Kidney (tissue), 14 donors: Measurements from ENCODE around the gene ASTN2. TPM values are rescaled to one million over a fixed set of nuclear protein-coding genes. Genes with fewer than 3 reads are reported as not detected.

Experiments used
- DNase-seq, 5 donors: peaks; one replicate each; pipeline ENCODE4 v3.0.0-alpha.2; 2013 to 2020
- FAIRE-seq: peaks from 2 replicates; lab custom pipeline; 2012; peaks lifted over from hg19 to GRCh38; lab: Jason Lieb, UNC
- H3K27ac ChIP-seq, 2 donors: one replicate each; pipeline ENCODE4 v1.7.0; 2013; ENCODE audit warnings: low read depth in 2 of 2, low read length in 2 of 2, inconsistent platforms in 1 of 2
- H3K27me3 ChIP-seq: one replicate; pipeline ENCODE4 v1.7.1; 2013; ENCODE audit warnings: low read length, inconsistent platforms; ENCODE audit not compliant: control insufficient read depth, insufficient read depth
- H3K36me3 ChIP-seq, 3 donors: one replicate each; pipeline versions ENCODE4 v1.7.0 to v1.7.1; 2013; ENCODE audit warnings: low read length in 3 of 3, control low read depth in 1 of 3, inconsistent platforms in 1 of 3; ENCODE audit not compliant: insufficient read depth in 3 of 3, control insufficient read depth in 2 of 3
- H3K4me1 ChIP-seq, 3 donors: one replicate each; pipeline versions ENCODE4 v1.7.0 to v1.7.1; 2013; ENCODE audit warnings: low read length in 3 of 3, inconsistent platforms in 1 of 3, low read depth in 1 of 3; ENCODE audit not compliant: control insufficient read depth in 2 of 3, insufficient read depth in 2 of 3
- H3K4me3 ChIP-seq, 3 donors: one replicate each; pipeline versions ENCODE4 v1.7.0 to v1.8.1; 2013; ENCODE audit warnings: low read length in 3 of 3, control low read depth in 1 of 3, inconsistent platforms in 1 of 3
- H3K9ac ChIP-seq, 3 donors: one replicate each; pipeline versions ENCODE4 v1.7.0 to v1.7.1; 2013; ENCODE audit warnings: low read length in 3 of 3, control low read depth in 1 of 3, inconsistent platforms in 1 of 3
- H3K9me3 ChIP-seq, 3 donors: one replicate each; pipeline versions ENCODE4 v1.7.0 to v1.7.1; 2013; ENCODE audit warnings: low read length in 3 of 3, control low read depth in 1 of 3, inconsistent platforms in 1 of 3; ENCODE audit not compliant: control insufficient read depth in 2 of 3, insufficient read depth in 1 of 3
- intact Hi-C: fragments of 100-400 bp; cut with DNase I; formaldehyde crosslinking; loops from one replicate; pipeline ENCODE4 v1.11.1; 2022
- polyA plus RNA-seq: library from polyadenylated mRNA; stranded (reverse); fragments of 350-450 nt; fragmentation: Illumina TruSeq; extraction: RNeasy Lipid Tissue Mini Kit (QIAGEN cat#74804); gene quantifications from one replicate; pipeline ENCODE4 v1.2.3, GENCODE V29; 2014; ENCODE audit warnings: low read depth, low replicate concordance; ENCODE audit not compliant: insufficient read depth
- total RNA-seq: library from RNA; stranded (reverse); fragmentation: NEBNext Ultra II Directional; extraction: Animal tissue kit (Norgen Biotek cat#: 25700); gene quantifications from one replicate; pipeline ENCODE4 v1.2.1, GENCODE V29; 2021
- TF ChIP-seq, protein P1 (sequence below): IDR thresholded peaks from 3 replicates; pipeline ENCODE4 v1.5.1; 2012; ENCODE audit warnings: mild to moderate bottlenecking, moderate library complexity, borderline replicate concordance; ENCODE audit not compliant: insufficient read depth; ENCODE audit errors: extremely low read depth
- donor health status: control.
- donor health status: control.
- donor health status: control.
- donor health status: control.
- donor health status: control.
- donor health status: DM: yes; HTN: yes; CAD: no.
- donor health status: Normal renal cell carcinoma (clear cell type).

The ASTN2 gene
- total and polyA plus RNA-seq, 2 donors from 2014 or later, result 7.6 to 11.5 TPM

GRCh38 chr9:117430813-117431212 is 16.0 kb upstream of the ASTN2 start:
- no peaks in the 10 kb centered on the region for H3K4me1 ChIP-seq
- no peak for FAIRE-seq
- no peaks in the 10 kb centered on the region for H3K9me3 ChIP-seq
- no peak for DNase-seq
- H3K27me3 ChIP-seq, result no peaks in the 10 kb centered on the region
- no peaks in the 10 kb centered on the region for H3K36me3 ChIP-seq
- no peak overlapping the region for H3K9ac ChIP-seq
- intact Hi-C loops, result no loop called here
- no peak overlapping the region for H3K27ac ChIP-seq
- TF ChIP-seq, protein P1, sequence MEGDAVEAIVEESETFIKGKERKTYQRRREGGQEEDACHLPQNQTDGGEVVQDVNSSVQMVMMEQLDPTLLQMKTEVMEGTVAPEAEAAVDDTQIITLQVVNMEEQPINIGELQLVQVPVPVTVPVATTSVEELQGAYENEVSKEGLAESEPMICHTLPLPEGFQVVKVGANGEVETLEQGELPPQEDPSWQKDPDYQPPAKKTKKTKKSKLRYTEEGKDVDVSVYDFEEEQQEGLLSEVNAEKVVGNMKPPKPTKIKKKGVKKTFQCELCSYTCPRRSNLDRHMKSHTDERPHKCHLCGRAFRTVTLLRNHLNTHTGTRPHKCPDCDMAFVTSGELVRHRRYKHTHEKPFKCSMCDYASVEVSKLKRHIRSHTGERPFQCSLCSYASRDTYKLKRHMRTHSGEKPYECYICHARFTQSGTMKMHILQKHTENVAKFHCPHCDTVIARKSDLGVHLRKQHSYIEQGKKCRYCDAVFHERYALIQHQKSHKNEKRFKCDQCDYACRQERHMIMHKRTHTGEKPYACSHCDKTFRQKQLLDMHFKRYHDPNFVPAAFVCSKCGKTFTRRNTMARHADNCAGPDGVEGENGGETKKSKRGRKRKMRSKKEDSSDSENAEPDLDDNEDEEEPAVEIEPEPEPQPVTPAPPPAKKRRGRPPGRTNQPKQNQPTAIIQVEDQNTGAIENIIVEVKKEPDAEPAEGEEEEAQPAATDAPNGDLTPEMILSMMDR, result no peak
- H3K4me3 ChIP-seq, result no peak overlapping the region

GRCh38 chr9:117427357-117427913 is 12.6 kb upstream of the ASTN2 start:
- TF ChIP-seq, protein P1, result no peak
- Histone ChIP-seq H3K9ac (no peak overlapping the region), H3K27ac (no peak overlapping the region), H3K27me3 (no peaks in the 10 kb centered on the region), H3K4me3 (no peak overlapping the region), H3K9me3 (no peaks in the 10 kb centered on the region), H3K36me3 (no peaks in the 10 kb centered on the region), H3K4me1 (no peaks in the 10 kb centered on the region)
- intact Hi-C loops, result no loop called here
- no peak for FAIRE-seq
- no peak for DNase-seq

- DNase-seq, result no peak
- Histone ChIP-seq H3K9ac (no peak overlapping the region), H3K36me3 (no peaks in the 10 kb centered on the region), H3K4me1 (no peaks in the 10 kb centered on the region), H3K27ac (no peak overlapping the region), H3K27me3 (no peaks in the 10 kb centered on the region), H3K9me3 (no peaks in the 10 kb centered on the region), H3K4me3 (no peak overlapping the region)
- no peak for FAIRE-seq
- TF ChIP-seq, protein P1, result no peak
- intact Hi-C loops, result no loop called here
Observed at GRCh38 chr9:117425566-117425965, 10.7 kb upstream of the ASTN2 start.

DNA sequence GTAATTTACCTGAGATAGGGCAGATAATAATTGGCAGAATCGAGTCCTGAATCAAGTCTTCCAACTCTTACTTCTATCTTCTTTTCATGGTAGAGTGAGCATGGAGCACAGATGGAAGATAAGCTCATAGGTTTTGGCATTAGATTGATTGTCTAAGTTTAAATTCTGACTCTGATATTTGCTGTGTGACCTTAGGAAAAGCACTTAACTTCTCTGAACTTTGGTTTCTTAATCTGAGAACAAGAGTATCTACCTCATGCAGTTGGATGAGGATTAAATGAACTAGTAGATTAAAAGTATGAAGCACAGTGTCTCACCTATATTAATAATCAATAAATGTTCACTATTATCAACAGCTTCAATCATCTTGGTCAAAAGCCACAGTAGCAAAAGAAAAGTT is 9.4 kb upstream of the ASTN2 start:
- TF ChIP-seq, protein P1, result no peak
- no peak for FAIRE-seq

More for the DNA sequence above, 9.4 kb upstream of the ASTN2 start:
- Histone ChIP-seq H3K4me1 (no peaks in the 10 kb centered on the region), H3K36me3 (no peaks in the 10 kb centered on the region), H3K9ac (no peak overlapping the region), H3K27ac (no peak overlapping the region), H3K9me3 (no peaks in the 10 kb centered on the region), H3K4me3 (no peak overlapping the region), H3K27me3 (no peaks in the 10 kb centered on the region)
- intact Hi-C loops, result no loop called here
- DNase-seq, result no peak
